SK-N-MC (cell line): ENCODE results near the gene NUDT6.

Experiments used
- EZH2 ChIP-seq: fragments of 200-600 bp; sonication (generic); IDR thresholded peaks from one replicate; pipeline ENCODE4 v1.6.1; 2017; ENCODE audit warnings: antibody characterized with exemption
- FOXP2 ChIP-seq: optimal IDR thresholded peaks from 2 replicates; pipeline ENCODE3; 2011; ENCODE audit warnings: mild to moderate bottlenecking, moderate library complexity; ENCODE audit not compliant: insufficient read depth; ENCODE audit errors: extremely low read length, control extremely low read depth
- POLR2AphosphoS5 ChIP-seq: IDR thresholded peaks from 2 replicates; pipeline ENCODE4 v1.6.1; 2012; ENCODE audit warnings: mild to moderate bottlenecking, low read depth, low read length, borderline replicate concordance

GRCh38 chr4:122960611-122961000 lies 38.2 kb upstream of the NUDT6 start:
- TF ChIP-seq POLR2AphosphoS5: no peak
- TF ChIP-seq EZH2: no peak
- TF ChIP-seq FOXP2: no peak
